ENCODE measurements around the gene SMURF1. TPM values are rescaled to one million over a fixed set of nuclear protein-coding genes. Genes with fewer than 3 reads are reported as not detected.

Gene SMURF1
- total and polyA plus RNA-seq, 2 of the 4 experiments (the other 2 are of a cell fraction) = 13.4 to 20.3 TPM

GRCh38 chr7:99171731-99172130, 27.8 kb upstream of the SMURF1 start:
- intact Hi-C loops (cut with micrococcal nuclease) (no loop called here), in situ Hi-C loops (cut with MboI; ENCODE audit: low sequenced_read_pairs) (no loop called here), dilution Hi-C loops (cut with HindIII; ENCODE audit: low sequenced_read_pairs, unreplicated experiment) (no loop called here)
- DNase-seq (peak; percentile 56), ATAC-seq (ENCODE audit: low read depth) (no peak; the same call in 1 of the 2 replicates)
- Histone ChIP-seq H4K91ac (ENCODE audit: insufficient read depth, low read depth, low read length) (no peak overlapping the region), H2BK5ac (ENCODE audit: low read depth, low read length, poor library complexity, severe bottlenecking) (no peak overlapping the region), H3K4me2 (ENCODE audit: low read depth, low read length) (no peak overlapping the region), H2AFZ (replicated peaks; ENCODE audit: low read length, poor library complexity) (no peak overlapping the region), H3K27me3 (ENCODE audit: control insufficient read depth, insufficient read depth, low read length) (peaks cover 27% of the 10 kb centered on the region), H2BK120ac (ENCODE audit: low read depth, low read length) (no peak overlapping the region), H3K4me1 (ENCODE audit: control insufficient read depth, insufficient read depth, low read length) (no peaks in the 10 kb centered on the region), H4K20me1 (ENCODE audit: insufficient read depth, low read length) (no peaks in the 10 kb centered on the region), H3K56ac (ENCODE audit: extremely low read depth, insufficient read depth, low read length) (no peak overlapping the region), H3K18ac (ENCODE audit: low read depth, low read length) (no peak overlapping the region), H3K4me3 (ENCODE audit: insufficient read depth, low read depth, low read length) (no peak overlapping the region), H4K8ac (ENCODE audit: low read depth in 2 of 2, low read length in 2 of 2) (no peak overlapping the region), H2BK15ac (ENCODE audit: low read depth, low read length) (no peak overlapping the region), H3K9ac (ENCODE audit: low read depth, low read length) (no peak overlapping the region), H3K4ac (ENCODE audit: low read depth, low read length) (no peak overlapping the region), H3K9me3 (ENCODE audit: control insufficient read depth, insufficient read depth, low read length) (no peaks in the 10 kb centered on the region), H3K9me1 (ENCODE audit: insufficient read depth, low read length) (no peaks in the 10 kb centered on the region), H3K23ac (ENCODE audit: low read depth, low read length) (no peak overlapping the region), H3K79me1 (ENCODE audit: low read depth in 1 of 2, low read length in 2 of 2) (no peaks in the 10 kb centered on the region), H2AK5ac (ENCODE audit: low read depth, low read length) (no peak overlapping the region), H3K27ac (ENCODE audit: insufficient read depth, low read length) (no peak overlapping the region), H2BK20ac (ENCODE audit: low read depth, low read length) (no peak overlapping the region), H3K14ac (replicated peaks; ENCODE audit: low read depth, low read length) (no peak overlapping the region), H2AK9ac (replicated peaks; ENCODE audit: low read depth, low read length, poor library complexity) (no peak overlapping the region), H3K36me3 (ENCODE audit: control insufficient read depth, insufficient read depth, low read length) (no peaks in the 10 kb centered on the region), H4K5ac (ENCODE audit: low read depth, low read length) (no peak overlapping the region)
- POLR2A ChIA-PET (ENCODE audit: unreplicated experiment) = interaction anchor here (0.6 kb wide), 1 partner anchor 223 kb away, joined by 4 read pairs; no protein-coding TSS in a partner anchor
- TF ChIP-seq MAFK (IDR thresholded peaks at IDR 0.05; ENCODE audit: low read depth, low read length) (no peak), NFE2L2 (IDR thresholded peaks at IDR 0.05; ENCODE audit: low read depth, low read length) (no peak), RAD21 (IDR thresholded peaks at IDR 0.05; ENCODE audit: low read length) (no peak), CEBPB (IDR thresholded peaks at IDR 0.05; ENCODE audit: low read depth, low read length) (no peak), ELK1 (IDR thresholded peaks at IDR 0.05; ENCODE audit: borderline replicate concordance, low read depth, low read length) (no peak), MXI1 (IDR thresholded peaks at IDR 0.05; ENCODE audit: borderline replicate concordance, low read depth, low read length) (no peak), RFX5 (IDR thresholded peaks at IDR 0.05; ENCODE audit: low read depth, low read length) (no peak), POLR2A (IDR thresholded peaks at IDR 0.05; ENCODE audit: low read depth, low read length) (no peak), BHLHE40 (IDR thresholded peaks at IDR 0.05; ENCODE audit: low read depth, low read length) (no peak)
- 59% methylated on average over 3 of the region's 4 CpGs; no CpG with 5 or more reads in 1 of the 2 experiments for WGBS, 2 experiments (ENCODE audit: extremely low coverage in 2 of 2, insufficient read length in 1 of 2)
- no TSS peak for BruUV-seq (replicated peaks)
- CTCF ChIA-PET = no interaction called here
